ENCODE results near the gene UBL7.

Gene UBL7

DNA sequence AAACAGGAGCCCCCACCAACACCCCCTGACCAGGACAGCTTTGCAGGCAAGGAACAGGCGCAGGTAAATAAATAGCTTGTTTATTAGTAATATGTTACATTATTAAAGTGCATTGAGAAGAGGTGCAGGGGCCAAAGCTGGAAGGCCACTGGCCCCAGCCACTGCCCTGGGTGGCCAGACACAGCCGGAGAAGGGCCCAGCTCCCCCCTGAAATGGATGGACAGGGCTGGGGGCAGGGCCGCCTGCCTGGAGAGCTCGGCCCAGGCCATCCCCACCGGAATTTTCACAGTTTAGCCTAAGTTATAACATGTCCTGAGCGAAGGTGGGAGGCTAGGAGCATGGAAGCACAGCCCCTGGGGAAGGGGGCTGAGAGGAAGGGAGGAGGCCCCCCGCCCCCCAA, 51.7 kb downstream of the UBL7 start:
- Histone ChIP-seq H3K27me3 (ENCODE audit: control insufficient read depth, insufficient read depth, low read length) (no peaks in the 10 kb centered on the region), H3K4me3 (ENCODE audit: low read length) (no peak overlapping the region), H3K9ac (ENCODE audit: low read length) (no peak overlapping the region), H3K9me3 (ENCODE audit: control insufficient read depth, low read depth, low read length) (no peaks in the 10 kb centered on the region), H3K36me3 (ENCODE audit: control insufficient read depth, low read depth, low read length) (peaks cover under 1% of the 10 kb centered on the region), H3K27ac (ENCODE audit: low read length) (no peak overlapping the region), H3K4me1 (ENCODE audit: control insufficient read depth, low read depth, low read length) (peaks cover 12% of the 10 kb centered on the region)

DNA sequence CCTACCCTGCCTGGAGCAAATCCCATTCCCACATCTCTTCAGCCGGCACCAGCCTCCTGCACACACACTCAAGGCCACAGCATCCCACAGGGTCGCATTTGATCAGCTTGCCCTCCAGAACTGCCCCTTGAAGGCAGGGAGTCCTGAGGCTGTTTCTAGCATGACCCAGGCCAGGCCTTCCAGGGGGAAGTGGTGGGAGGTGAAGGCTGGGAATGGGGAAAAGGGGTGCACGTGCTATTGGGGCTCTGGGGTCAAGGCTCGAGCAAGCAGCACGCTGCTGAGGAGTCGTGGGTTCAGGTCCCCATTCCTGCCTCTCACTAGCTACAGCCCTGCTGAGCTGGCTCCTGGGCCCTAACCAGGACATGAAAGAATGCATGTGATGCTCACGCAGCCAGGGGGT, 52.1 kb downstream of the UBL7 start:
- Histone ChIP-seq H3K27ac (ENCODE audit: low read length) (no peak overlapping the region), H3K27me3 (ENCODE audit: control insufficient read depth, insufficient read depth, low read length) (no peaks in the 10 kb centered on the region), H3K36me3 (ENCODE audit: control insufficient read depth, low read depth, low read length) (no peaks in the 10 kb centered on the region), H3K4me3 (ENCODE audit: low read length) (no peak overlapping the region), H3K9ac (ENCODE audit: low read length) (no peak overlapping the region), H3K9me3 (ENCODE audit: control insufficient read depth, low read depth, low read length) (no peaks in the 10 kb centered on the region), H3K4me1 (ENCODE audit: control insufficient read depth, low read depth, low read length) (peaks cover 12% of the 10 kb centered on the region)

DNA sequence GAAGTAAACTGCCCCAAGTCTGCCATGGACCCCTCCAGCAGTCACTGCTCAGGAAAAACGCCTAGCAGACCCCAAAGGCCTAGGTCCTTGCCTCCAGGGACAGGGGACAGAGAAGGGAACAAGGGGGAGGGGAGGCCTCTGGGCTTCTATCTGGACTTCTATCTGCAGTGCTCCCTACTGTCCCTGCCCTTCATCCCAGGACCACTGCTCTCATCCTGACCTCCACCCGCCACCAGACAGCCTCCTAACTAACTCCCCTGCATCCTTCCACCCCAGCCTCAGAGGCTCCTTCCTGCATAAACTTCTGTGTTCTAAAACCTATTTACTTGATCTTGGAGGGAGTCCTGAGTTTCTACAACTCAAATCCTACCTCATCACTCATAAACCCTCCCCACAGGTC, 52.6 kb downstream of the UBL7 start:
- H3K9me3 ChIP-seq (ENCODE audit: control insufficient read depth, low read depth, low read length) = no peaks in the 10 kb centered on the region
- no peaks in the 10 kb centered on the region for H3K27me3 ChIP-seq (ENCODE audit: control insufficient read depth, insufficient read depth, low read length)
- H3K36me3 ChIP-seq (ENCODE audit: control insufficient read depth, low read depth, low read length) = no peaks in the 10 kb centered on the region
- H3K27ac ChIP-seq (ENCODE audit: low read length) = no peak overlapping the region
- H3K4me1 ChIP-seq (ENCODE audit: control insufficient read depth, low read depth, low read length) = peaks cover 12% of the 10 kb centered on the region
- H3K4me3 ChIP-seq (ENCODE audit: low read length) = no peak overlapping the region
- H3K9ac ChIP-seq (ENCODE audit: low read length) = no peak overlapping the region

DNA sequence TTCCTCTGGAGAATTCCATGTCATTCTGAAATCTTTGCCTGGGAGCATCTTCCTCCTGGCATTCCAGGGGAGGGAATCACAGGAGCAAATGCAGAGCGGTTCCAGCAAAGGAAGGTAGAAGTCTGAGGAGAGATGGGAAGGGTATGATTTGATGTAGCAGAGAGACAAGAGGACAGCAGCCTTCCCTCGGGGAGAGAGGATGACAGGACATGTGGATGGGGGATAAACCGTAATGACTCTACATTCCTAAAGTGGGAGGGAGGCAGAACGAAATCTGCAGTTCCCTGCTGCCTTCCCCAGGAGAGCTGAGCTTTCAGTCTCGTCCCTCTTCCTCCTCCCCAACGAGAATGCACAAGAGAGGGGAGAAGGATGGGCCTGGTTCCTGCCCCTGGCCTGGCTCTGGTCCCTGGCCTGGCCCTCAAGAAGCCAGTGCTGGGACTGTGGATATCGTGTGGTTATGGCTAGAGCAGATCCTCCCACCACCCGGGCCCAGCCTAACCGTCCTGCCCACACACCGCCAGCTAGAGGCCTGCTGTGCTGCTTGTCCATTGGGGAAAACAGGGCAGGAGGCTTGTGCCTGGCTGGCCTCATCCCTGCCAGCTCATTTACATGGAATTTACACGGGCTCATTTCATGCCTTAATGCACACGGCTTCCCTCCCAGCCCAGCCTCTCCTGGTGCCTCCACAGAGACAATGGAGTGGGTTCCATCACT, 53.8 kb downstream of the UBL7 start:
- H3K9me3 ChIP-seq (ENCODE audit: control insufficient read depth, low read depth, low read length) = no peaks in the 10 kb centered on the region
- H3K4me3 ChIP-seq (ENCODE audit: low read length) = no peak overlapping the region
- H3K27me3 ChIP-seq (ENCODE audit: control insufficient read depth, insufficient read depth, low read length) = no peaks in the 10 kb centered on the region
- peaks cover 12% of the 10 kb centered on the region for H3K4me1 ChIP-seq (ENCODE audit: control insufficient read depth, low read depth, low read length)
- H3K36me3 ChIP-seq (ENCODE audit: control insufficient read depth, low read depth, low read length) = no peaks in the 10 kb centered on the region
- no peak overlapping the region for H3K27ac ChIP-seq (ENCODE audit: low read length)
- H3K9ac ChIP-seq (ENCODE audit: low read length) = no peak overlapping the region

DNA sequence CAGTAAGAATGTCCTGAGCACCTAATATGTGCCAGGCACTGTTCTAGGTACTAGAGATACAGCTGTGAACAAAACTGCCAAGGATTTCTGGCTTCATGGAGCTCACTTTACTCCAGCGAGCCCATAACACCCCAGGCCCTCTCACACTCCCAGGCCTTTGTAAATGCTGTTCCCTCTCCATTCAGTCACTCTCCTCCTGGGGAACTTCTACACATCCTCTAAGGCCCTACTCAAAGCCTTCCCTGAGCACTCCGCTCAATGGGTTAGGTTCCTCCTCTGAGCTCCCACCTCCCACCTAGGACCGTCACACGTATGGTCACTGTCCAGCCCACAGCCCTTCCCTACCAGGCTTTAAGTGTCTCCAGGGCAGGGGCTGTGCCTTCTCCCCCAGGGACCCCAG, 54.4 kb downstream of the UBL7 start:
- Histone ChIP-seq H3K4me1 (ENCODE audit: control insufficient read depth, low read depth, low read length) (peaks cover 12% of the 10 kb centered on the region), H3K9ac (ENCODE audit: low read length) (no peak overlapping the region), H3K27me3 (ENCODE audit: control insufficient read depth, insufficient read depth, low read length) (no peaks in the 10 kb centered on the region), H3K36me3 (ENCODE audit: control insufficient read depth, low read depth, low read length) (no peaks in the 10 kb centered on the region), H3K9me3 (ENCODE audit: control insufficient read depth, low read depth, low read length) (no peaks in the 10 kb centered on the region), H3K27ac (ENCODE audit: low read length) (no peak overlapping the region), H3K4me3 (ENCODE audit: low read length) (no peak overlapping the region)

DNA sequence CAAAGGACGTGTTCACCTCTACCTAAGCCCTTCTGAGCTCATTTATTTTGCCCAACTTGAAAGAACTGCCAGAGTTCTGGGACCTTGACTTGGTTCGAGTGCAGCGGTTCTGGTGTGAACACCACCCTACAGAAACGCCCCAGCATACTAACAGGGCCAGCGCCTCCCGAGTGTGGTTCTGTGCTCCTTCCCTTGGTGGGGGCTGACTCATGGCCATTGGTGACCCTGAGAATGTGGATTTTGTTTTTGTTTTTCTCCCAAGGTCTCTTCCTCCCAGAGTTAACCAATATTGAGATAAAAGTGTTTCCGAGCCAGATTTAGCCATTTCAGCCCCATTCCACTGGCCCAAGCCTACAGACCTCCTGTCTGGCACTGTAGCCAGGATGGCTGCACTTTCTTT, 55.1 kb downstream of the UBL7 start:
- H3K27ac ChIP-seq (ENCODE audit: low read length) = no peak overlapping the region

DNA sequence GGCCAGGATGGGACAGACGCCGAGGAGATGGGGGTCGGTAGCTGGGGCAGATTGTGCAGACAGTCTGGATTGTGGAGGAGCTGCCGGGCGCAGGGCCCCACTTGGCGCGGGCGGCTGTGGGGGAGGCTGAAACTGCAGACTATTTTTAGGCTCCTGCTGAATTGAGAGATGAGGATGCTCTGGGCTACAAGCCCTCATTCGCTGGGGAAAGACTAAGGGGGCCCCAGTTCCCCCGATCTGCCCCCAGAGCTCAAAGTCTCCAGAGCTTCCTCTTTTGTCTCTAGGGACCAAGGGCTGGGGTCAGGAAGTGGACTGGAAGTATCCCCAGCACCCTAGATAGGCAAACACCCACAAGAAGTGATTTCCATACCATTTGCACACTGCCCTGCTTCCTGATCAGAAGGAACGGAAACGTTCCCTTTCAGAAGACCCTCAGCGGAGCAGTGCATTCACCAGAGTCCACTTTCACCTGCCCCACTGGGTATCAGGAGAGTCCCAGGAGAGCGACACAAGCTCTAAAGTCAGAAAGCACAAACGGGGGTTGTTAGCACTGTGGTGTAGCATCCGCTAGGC, 56.9 kb downstream of the UBL7 start:
- Histone ChIP-seq H3K27ac (ENCODE audit: low read length) (no peak overlapping the region), H3K9me3 (ENCODE audit: control insufficient read depth, low read depth, low read length) (no peaks in the 10 kb centered on the region), H3K4me3 (ENCODE audit: low read length) (no peak overlapping the region), H3K4me1 (ENCODE audit: control insufficient read depth, low read depth, low read length) (peaks cover 20% of the 10 kb centered on the region), H3K27me3 (ENCODE audit: control insufficient read depth, insufficient read depth, low read length) (no peaks in the 10 kb centered on the region), H3K9ac (ENCODE audit: low read length) (no peak overlapping the region), H3K36me3 (ENCODE audit: control insufficient read depth, low read depth, low read length) (no peaks in the 10 kb centered on the region)

More for the DNA sequence above, 55.1 kb downstream of the UBL7 start:
- Histone ChIP-seq H3K9me3 (ENCODE audit: control insufficient read depth, low read depth, low read length) (no peaks in the 10 kb centered on the region), H3K27me3 (ENCODE audit: control insufficient read depth, insufficient read depth, low read length) (no peaks in the 10 kb centered on the region), H3K9ac (ENCODE audit: low read length) (no peak overlapping the region), H3K4me3 (ENCODE audit: low read length) (no peak overlapping the region), H3K36me3 (ENCODE audit: control insufficient read depth, low read depth, low read length) (no peaks in the 10 kb centered on the region), H3K4me1 (ENCODE audit: control insufficient read depth, low read depth, low read length) (peaks cover 13% of the 10 kb centered on the region)

DNA sequence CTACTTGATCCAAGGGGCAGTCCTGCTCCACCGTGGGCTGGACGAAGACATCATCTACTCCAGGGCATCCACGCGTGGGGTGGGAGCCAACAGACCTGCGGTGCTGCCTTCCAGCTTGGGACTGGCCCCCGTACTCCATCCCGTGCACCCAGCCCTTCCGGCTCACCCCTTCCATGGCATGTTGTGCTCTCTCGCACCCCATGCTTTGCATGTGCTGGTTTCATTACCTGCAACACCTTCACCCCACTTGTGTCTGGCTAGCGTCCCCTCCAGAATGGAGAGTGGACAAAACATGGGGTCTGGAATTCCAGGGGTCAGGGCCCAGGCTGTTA, 57.4 kb downstream of the UBL7 start:
- no peaks in the 10 kb centered on the region for H3K9me3 ChIP-seq (ENCODE audit: control insufficient read depth, low read depth, low read length)
- no peak overlapping the region for H3K9ac ChIP-seq (ENCODE audit: low read length)
- no peak overlapping the region for H3K4me3 ChIP-seq (ENCODE audit: low read length)
- no peaks in the 10 kb centered on the region for H3K36me3 ChIP-seq (ENCODE audit: control insufficient read depth, low read depth, low read length)
- no peaks in the 10 kb centered on the region for H3K27me3 ChIP-seq (ENCODE audit: control insufficient read depth, insufficient read depth, low read length)
- no peak overlapping the region for H3K27ac ChIP-seq (ENCODE audit: low read length)
- H3K4me1 ChIP-seq (ENCODE audit: control insufficient read depth, low read depth, low read length) = peaks cover 20% of the 10 kb centered on the region

DNA sequence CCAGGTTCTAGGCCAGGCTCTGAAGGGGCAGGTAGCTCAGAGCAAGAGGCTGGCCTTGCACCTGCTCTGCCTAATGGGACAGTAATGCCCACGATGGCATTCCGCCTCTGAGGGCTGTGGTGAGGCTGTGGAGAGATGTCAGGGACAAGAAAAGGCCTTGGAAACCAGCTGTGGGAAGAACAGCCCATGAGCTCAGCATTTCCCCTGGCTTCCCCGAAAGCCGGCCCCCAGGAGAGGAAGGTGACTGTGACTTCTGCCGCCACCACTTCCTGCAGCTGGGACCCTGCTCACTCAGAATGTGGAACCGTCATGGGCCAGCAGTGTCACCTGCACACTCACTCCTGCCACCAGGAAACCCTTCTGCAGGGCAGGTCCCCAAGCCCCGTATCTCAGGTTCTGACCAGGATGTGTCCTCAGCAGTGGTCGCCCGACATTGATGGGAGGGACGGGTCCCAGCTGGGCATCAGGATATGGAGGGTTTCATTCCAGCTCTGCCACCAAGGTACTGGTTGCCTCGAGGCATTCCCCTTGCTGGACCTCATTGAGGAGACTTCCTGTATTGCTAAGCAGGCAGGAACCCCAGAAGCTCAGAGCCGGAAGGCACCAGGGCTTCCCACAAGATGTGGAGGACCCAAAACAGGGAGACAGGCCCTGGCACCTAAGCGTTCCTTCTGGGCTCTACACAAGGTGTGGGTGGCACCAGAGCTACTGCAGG, 57.9 kb downstream of the UBL7 start:
- Histone ChIP-seq H3K4me3 (ENCODE audit: low read length) (no peak overlapping the region), H3K9ac (ENCODE audit: low read length) (no peak overlapping the region), H3K27ac (ENCODE audit: low read length) (no peak overlapping the region)

DNA sequence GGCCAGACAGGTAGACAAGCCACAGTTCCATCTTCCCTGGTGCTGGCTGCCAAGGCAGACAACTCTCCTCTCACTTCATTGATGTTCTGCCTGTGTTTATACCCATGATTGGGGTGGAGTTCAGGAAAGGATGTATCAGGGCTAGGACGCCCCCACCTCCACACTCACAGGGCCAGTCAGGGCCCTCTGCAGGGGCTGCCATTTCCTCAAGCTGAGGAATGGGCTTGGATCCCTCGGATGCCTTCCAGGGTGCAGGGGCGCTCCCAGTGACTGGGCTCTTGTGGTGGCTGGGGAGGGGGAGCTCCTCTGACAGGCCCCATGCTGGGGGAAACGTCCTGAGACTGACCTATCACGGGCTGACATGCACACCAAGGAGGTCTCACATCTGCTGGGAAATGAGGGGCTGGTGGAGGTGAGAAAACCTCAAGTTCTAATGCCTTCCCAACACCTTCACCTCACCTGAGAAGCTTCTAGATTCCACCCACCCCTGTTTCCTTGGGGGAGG, 58.6 kb downstream of the UBL7 start:
- H3K36me3 ChIP-seq (ENCODE audit: control insufficient read depth, low read depth, low read length) = no peaks in the 10 kb centered on the region
- no peak overlapping the region for H3K9ac ChIP-seq (ENCODE audit: low read length)
- no peak overlapping the region for H3K27ac ChIP-seq (ENCODE audit: low read length)
- peaks cover 17% of the 10 kb centered on the region for H3K4me1 ChIP-seq (ENCODE audit: control insufficient read depth, low read depth, low read length)
- no peak overlapping the region for H3K4me3 ChIP-seq (ENCODE audit: low read length)
- H3K27me3 ChIP-seq (ENCODE audit: control insufficient read depth, insufficient read depth, low read length) = no peaks in the 10 kb centered on the region
- H3K9me3 ChIP-seq (ENCODE audit: control insufficient read depth, low read depth, low read length) = no peaks in the 10 kb centered on the region

More for the DNA sequence above, 57.9 kb downstream of the UBL7 start:
- Histone ChIP-seq H3K36me3 (ENCODE audit: control insufficient read depth, low read depth, low read length) (no peaks in the 10 kb centered on the region), H3K9me3 (ENCODE audit: control insufficient read depth, low read depth, low read length) (no peaks in the 10 kb centered on the region), H3K27me3 (ENCODE audit: control insufficient read depth, insufficient read depth, low read length) (no peaks in the 10 kb centered on the region), H3K4me1 (ENCODE audit: control insufficient read depth, low read depth, low read length) (peaks cover 20% of the 10 kb centered on the region)

DNA sequence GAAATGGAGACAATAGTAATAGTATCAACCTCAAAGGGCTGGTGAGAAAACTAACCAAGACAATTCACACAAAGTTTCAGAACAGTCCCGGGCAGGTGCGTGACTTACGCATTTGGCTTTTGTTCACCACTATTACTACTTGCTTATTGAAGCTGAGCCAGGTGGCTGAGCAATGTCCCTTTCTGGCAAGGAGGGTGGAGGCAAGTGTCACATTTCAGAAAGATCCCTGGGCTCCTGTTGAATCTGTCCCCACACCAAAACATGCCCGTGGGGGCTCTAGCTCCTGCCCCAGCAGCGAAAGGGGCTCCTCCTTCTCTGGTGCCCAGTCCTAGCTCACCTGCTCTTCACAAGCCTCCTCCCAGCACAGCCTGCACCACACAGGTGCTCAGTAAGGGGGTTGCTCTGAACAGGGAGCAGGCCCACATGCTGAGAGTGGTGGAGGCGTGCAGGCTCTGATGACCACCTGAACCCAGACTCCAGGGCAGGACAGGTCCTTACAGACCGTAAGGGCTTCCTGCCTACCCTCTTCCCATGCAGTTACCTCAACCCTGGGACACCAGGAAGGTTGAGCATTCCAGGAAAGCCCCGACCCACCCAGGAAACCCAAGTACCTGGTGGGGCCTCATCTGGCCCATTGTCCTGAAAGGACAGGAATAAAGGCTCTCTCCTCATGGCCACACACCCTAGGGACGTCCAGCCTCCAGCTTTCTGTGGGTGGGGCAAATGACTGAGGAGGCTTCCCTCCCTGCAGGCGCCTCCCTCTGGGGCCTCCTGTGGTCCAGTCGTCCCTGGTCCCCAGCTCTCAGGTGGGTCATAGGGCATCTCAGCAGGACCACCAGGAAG, 59.8 kb downstream of the UBL7 start:
- H3K4me1 ChIP-seq (ENCODE audit: control insufficient read depth, low read depth, low read length) = peaks cover 8% of the 10 kb centered on the region
- H3K9ac ChIP-seq (ENCODE audit: low read length) = no peak overlapping the region
- H3K27ac ChIP-seq (ENCODE audit: low read length) = no peak overlapping the region

More for the DNA sequence above, 59.8 kb downstream of the UBL7 start:
- H3K9me3 ChIP-seq (ENCODE audit: control insufficient read depth, low read depth, low read length) = no peaks in the 10 kb centered on the region
- H3K27me3 ChIP-seq (ENCODE audit: control insufficient read depth, insufficient read depth, low read length) = no peaks in the 10 kb centered on the region
- H3K4me3 ChIP-seq (ENCODE audit: low read length) = no peak overlapping the region
- no peaks in the 10 kb centered on the region for H3K36me3 ChIP-seq (ENCODE audit: control insufficient read depth, low read depth, low read length)

Data from iPS-18a (cell line).